OCI-LY7 (cell line): ENCODE results near the gene MS4A10. TPM values are rescaled to one million over a fixed set of nuclear protein-coding genes. Genes with fewer than 3 reads are reported as not detected.
"Not testable (repeated sequence)": the region's sequence is repeated elsewhere in the genome, so short reads cannot be mapped to it uniquely, and the experiment has no call there.

Experiments used
- BruUV-seq: library from RNA; stranded (reverse); fragments of 400-500 nt; replicated peaks from 2 replicates; lab custom pipeline; 2021; lab: Mats Ljungman, UMichigan
- CTCF ChIA-PET: fragments of 300-600 bp; sonication (Branson Sonifier 250); formaldehyde crosslinking; loops from one replicate; lab custom pipeline; 2022; ENCODE audit warnings: antibody characterized with exemption; ENCODE audit not compliant: unreplicated experiment; lab: Charles Lee
- POLR2A ChIA-PET: fragments of 300-600 bp; sonication (Branson Sonifier 250); formaldehyde crosslinking; loops from one replicate; lab custom pipeline; 2022; ENCODE audit warnings: antibody characterized with exemption; lab: Charles Lee
- DNase-seq: peaks from one replicate; pipeline ENCODE4 v3.0.0-alpha.2; 2015; ENCODE audit warnings: low spot score
- H2AFZ ChIP-seq: fragments of 200-600 bp; sonication (generic), shearing (Covaris generic); 2 replicates; pipeline ENCODE4 v1.6.1; 2014; ENCODE audit warnings: mild to moderate bottlenecking, antibody characterized with exemption, low read length, moderate library complexity
- H3K27ac ChIP-seq: fragments of 200-600 bp; sonication (generic); 2 replicates; pipeline ENCODE4 v1.5.1; 2014; ENCODE audit warnings: mixed run types, low read depth, mild to moderate bottlenecking, moderate library complexity, low read length, inconsistent platforms; ENCODE audit not compliant: poor library complexity, severe bottlenecking
- H3K36me3 ChIP-seq: fragments of 200-600 bp; sonication (generic); 2 replicates; pipeline ENCODE4 v1.6.1; 2014; ENCODE audit warnings: mild to moderate bottlenecking, antibody characterized with exemption, low read length, moderate library complexity, mixed read lengths; ENCODE audit not compliant: insufficient read depth
- H3K4me1 ChIP-seq: fragments of 200-600 bp; sonication (generic); 2 replicates; pipeline ENCODE4 v1.5.1; 2014; ENCODE audit warnings: mild to moderate bottlenecking, low read length; ENCODE audit not compliant: insufficient read depth, poor library complexity, severe bottlenecking
- H3K4me2 ChIP-seq: fragments of 200-600 bp; sonication (generic); 2 replicates; pipeline ENCODE4 v1.6.1; 2014; ENCODE audit warnings: mild to moderate bottlenecking, low read length
- H3K4me3 ChIP-seq: fragments of 200-600 bp; sonication (generic); 2 replicates; pipeline ENCODE4 v1.5.1; 2014; ENCODE audit warnings: mild to moderate bottlenecking, low read depth, low read length; ENCODE audit not compliant: poor library complexity, severe bottlenecking
- H3K79me2 ChIP-seq: fragments of 200-600 bp; sonication (generic); 2 replicates; pipeline ENCODE4 v1.6.1; 2016; ENCODE audit warnings: low read depth, mild to moderate bottlenecking, low read length, moderate library complexity, mixed read lengths; ENCODE audit not compliant: insufficient read depth
- H3K9me2 ChIP-seq: fragments of 200-600 bp; sonication (generic); 2 replicates; pipeline ENCODE4 v1.6.1; 2016; ENCODE audit warnings: mild to moderate bottlenecking, low read length, mixed read lengths; ENCODE audit not compliant: insufficient read depth
- H3K9me3 ChIP-seq: fragments of 200-600 bp; sonication (generic); 2 replicates; pipeline ENCODE4 v1.6.1; 2014; ENCODE audit warnings: mild to moderate bottlenecking, mixed run types, low read length, mixed read lengths
- H4K20me1 ChIP-seq: fragments of 200-600 bp; sonication (generic); 2 replicates; pipeline ENCODE4 v1.6.1; 2014; ENCODE audit warnings: mild to moderate bottlenecking, antibody characterized with exemption, low read length, moderate library complexity, mixed read lengths; ENCODE audit not compliant: insufficient read depth
- EZH2phosphoT487 ChIP-seq: fragments of 200-600 bp; sonication (generic); IDR thresholded peaks from 2 replicates; pipeline ENCODE4 v1.6.1; 2018; ENCODE audit warnings: low read depth, borderline replicate concordance, mild to moderate bottlenecking, mixed run types, antibody characterized with exemption, low read length, moderate library complexity, mixed read lengths
- intact Hi-C: fragments of 100-400 bp; cut with micrococcal nuclease; formaldehyde crosslinking; loops from one replicate; pipeline ENCODE4 v1.10.0; 2022; ENCODE audit not compliant: unreplicated experiment
- total RNA-seq, 2 experiments: library from RNA; depleted of rRNA in 1 of 2; stranded (reverse); fragments of >200 nt in 1 of 2; shearing (Covaris generic) in 1 of 2; gene quantifications; 2 replicates each; pipeline ENCODE4 v1.2.3, GENCODE V29; 2014 to 2022
- TF ChIP-seq, protein P1 (sequence below): fragments of 200-600 bp; sonication (generic); conservative IDR thresholded peaks from 2 replicates; pipeline ENCODE4 v1.5.1; 2014; ENCODE audit warnings: mild to moderate bottlenecking, antibody characterized with exemption, low read length, moderate library complexity, mixed read lengths

Gene MS4A10
- total RNA-seq, 2 experiments from 2014 or later, result not detected

GRCh38 chr11:60756307-60757032 is 28.7 kb upstream of the MS4A10 start, which contains the start of gene MS4A15:
TSS of gene MS4A15 (plus strand) at chr11:60756867. CDS start at chr11:60763734, 6,867 bp downstream.
- Histone ChIP-seq H3K4me2 (no peak within 1 kb of the TSS), H3K4me3 (no peak within 1 kb of the TSS), H3K36me3 (no peaks in the 10 kb centered on the region), H4K20me1 (no peaks in the 10 kb centered on the region), H2AFZ (no peak within 1 kb of the TSS), H3K4me1 (no peaks in the 10 kb centered on the region), H3K9me2 (no peaks in the 10 kb centered on the region), H3K79me2 (no peaks in the 10 kb centered on the region), H3K27ac (no peak within 1 kb of the TSS), H3K9me3 (no peaks in the 10 kb centered on the region)
- intact Hi-C loops, result loop anchor here (1.0 to 10.0 kb wide), 2 partner anchors 412 to 491 kb away; no protein-coding TSS in a partner anchor
- ChIA-PET POLR2A (interaction anchor here (1.2 kb wide), 1 partner anchor 9 kb away, joined by 5 read pairs; no protein-coding TSS in a partner anchor), CTCF (no interaction called here)
- no TSS peak for BruUV-seq
- DNase-seq, result peak; percentile 50
- no peak for TF ChIP-seq EZH2phosphoT487
- TF ChIP-seq, protein P1, sequence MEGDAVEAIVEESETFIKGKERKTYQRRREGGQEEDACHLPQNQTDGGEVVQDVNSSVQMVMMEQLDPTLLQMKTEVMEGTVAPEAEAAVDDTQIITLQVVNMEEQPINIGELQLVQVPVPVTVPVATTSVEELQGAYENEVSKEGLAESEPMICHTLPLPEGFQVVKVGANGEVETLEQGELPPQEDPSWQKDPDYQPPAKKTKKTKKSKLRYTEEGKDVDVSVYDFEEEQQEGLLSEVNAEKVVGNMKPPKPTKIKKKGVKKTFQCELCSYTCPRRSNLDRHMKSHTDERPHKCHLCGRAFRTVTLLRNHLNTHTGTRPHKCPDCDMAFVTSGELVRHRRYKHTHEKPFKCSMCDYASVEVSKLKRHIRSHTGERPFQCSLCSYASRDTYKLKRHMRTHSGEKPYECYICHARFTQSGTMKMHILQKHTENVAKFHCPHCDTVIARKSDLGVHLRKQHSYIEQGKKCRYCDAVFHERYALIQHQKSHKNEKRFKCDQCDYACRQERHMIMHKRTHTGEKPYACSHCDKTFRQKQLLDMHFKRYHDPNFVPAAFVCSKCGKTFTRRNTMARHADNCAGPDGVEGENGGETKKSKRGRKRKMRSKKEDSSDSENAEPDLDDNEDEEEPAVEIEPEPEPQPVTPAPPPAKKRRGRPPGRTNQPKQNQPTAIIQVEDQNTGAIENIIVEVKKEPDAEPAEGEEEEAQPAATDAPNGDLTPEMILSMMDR, result peak; percentile 75

DNA sequence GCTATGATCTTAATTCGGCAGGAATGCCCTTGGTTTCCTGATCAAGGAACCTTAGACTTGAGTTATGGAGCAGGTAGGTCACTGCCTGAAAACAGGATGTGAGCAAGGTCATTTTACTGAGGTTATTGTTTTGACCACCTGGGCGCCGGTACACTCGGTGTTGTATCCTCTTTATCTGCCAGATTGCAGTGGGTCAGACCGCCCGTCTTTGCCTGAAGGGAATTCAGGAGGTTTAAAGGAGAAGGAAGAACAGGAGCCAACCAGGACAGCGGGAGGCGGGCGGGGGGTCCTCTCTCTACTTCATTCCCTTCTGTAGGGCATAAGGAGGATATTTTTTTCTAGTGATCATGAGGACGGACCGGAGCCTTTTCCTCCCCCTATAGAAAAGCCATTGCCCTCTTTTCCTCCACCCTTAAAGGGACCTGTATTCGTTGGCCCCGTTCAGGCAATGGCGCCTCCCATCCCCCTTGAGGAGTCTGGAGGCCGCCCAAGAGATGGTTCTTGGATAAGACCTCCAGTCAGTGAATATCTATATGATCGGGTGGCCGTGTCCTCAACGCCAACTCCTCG is 27.8 kb upstream of the MS4A10 start:
- DNase-seq, result no peak
- no peak for TF ChIP-seq EZH2phosphoT487
- TF ChIP-seq, protein P1, result no peak
- H4K20me1 ChIP-seq, result no peaks in the 10 kb centered on the region
- no peak overlapping the region for H3K4me3 ChIP-seq
- H2AFZ ChIP-seq, result no peak overlapping the region
- BruUV-seq, result no TSS peak
- intact Hi-C loops, result loop anchor here (10.0 kb wide), 1 partner anchor 413 kb away; no protein-coding TSS in a partner anchor
- H3K9me3 ChIP-seq, result no peaks in the 10 kb centered on the region
- H3K4me2 ChIP-seq, result no peak overlapping the region
- POLR2A ChIA-PET, result interaction anchor here (1.2 kb wide), 1 partner anchor 8 kb away, joined by 5 read pairs; no protein-coding TSS in a partner anchor
- CTCF ChIA-PET, result no interaction called here
- H3K9me2 ChIP-seq, result no peaks in the 10 kb centered on the region
- no peaks in the 10 kb centered on the region for H3K4me1 ChIP-seq
- no peaks in the 10 kb centered on the region for H3K36me3 ChIP-seq
- H3K79me2 ChIP-seq, result no peaks in the 10 kb centered on the region
- H3K27ac ChIP-seq, result no peak overlapping the region

- H3K4me3 ChIP-seq, H3K9me3 ChIP-seq, H4K20me1 ChIP-seq, POLR2A ChIA-PET, H3K4me2 ChIP-seq, H3K36me3 ChIP-seq, H3K79me2 ChIP-seq, H3K27ac ChIP-seq, DNase-seq, BruUV-seq, H3K4me1 ChIP-seq, CTCF ChIA-PET, H3K9me2 ChIP-seq, H2AFZ ChIP-seq: not testable (repeated sequence)
- intact Hi-C loops, result loop anchor here (10.0 kb wide), 1 partner anchor 414 kb away; no protein-coding TSS in a partner anchor
Measured at GRCh38 chr11:60758671-60759070, 26.5 kb upstream of the MS4A10 start.

GRCh38 chr11:60759438-60760225 is 25.5 kb upstream of the MS4A10 start:
- DNase-seq, CTCF ChIA-PET, H3K36me3 ChIP-seq, H3K27ac ChIP-seq, BruUV-seq, H3K79me2 ChIP-seq, H3K9me2 ChIP-seq, H3K4me2 ChIP-seq, H3K4me1 ChIP-seq, H4K20me1 ChIP-seq, H3K9me3 ChIP-seq, H2AFZ ChIP-seq, H3K4me3 ChIP-seq: not testable (repeated sequence)
- POLR2A ChIA-PET, result interaction anchor here (0.6 kb wide), 1 partner anchor 37 kb away, joined by 3 read pairs; no protein-coding TSS in a partner anchor
- intact Hi-C loops, result loop anchor here (10.0 kb wide), 1 partner anchor 415 kb away; no protein-coding TSS in a partner anchor
